GM12875 (cell line): ENCODE data around the gene PGLYRP4.

ENCODE experiments used
- H3K4me3 ChIP-seq: one replicate; pipeline ENCODE4 v1.5.1; 2011; ENCODE audit warnings: low read depth, low read length, control low read depth
- TF ChIP-seq, protein P1 (sequence below): IDR thresholded peaks from 2 replicates; pipeline ENCODE4 v1.5.1; 2011; ENCODE audit warnings: low read depth, mild to moderate bottlenecking, control low read depth, inconsistent platforms, low read length, moderate library complexity, borderline replicate concordance; ENCODE audit not compliant: insufficient read depth

PGLYRP4 gene

GRCh38 chr1:153374071-153374470, 25.4 kb upstream of the PGLYRP4 start:
- TF ChIP-seq, protein P1, sequence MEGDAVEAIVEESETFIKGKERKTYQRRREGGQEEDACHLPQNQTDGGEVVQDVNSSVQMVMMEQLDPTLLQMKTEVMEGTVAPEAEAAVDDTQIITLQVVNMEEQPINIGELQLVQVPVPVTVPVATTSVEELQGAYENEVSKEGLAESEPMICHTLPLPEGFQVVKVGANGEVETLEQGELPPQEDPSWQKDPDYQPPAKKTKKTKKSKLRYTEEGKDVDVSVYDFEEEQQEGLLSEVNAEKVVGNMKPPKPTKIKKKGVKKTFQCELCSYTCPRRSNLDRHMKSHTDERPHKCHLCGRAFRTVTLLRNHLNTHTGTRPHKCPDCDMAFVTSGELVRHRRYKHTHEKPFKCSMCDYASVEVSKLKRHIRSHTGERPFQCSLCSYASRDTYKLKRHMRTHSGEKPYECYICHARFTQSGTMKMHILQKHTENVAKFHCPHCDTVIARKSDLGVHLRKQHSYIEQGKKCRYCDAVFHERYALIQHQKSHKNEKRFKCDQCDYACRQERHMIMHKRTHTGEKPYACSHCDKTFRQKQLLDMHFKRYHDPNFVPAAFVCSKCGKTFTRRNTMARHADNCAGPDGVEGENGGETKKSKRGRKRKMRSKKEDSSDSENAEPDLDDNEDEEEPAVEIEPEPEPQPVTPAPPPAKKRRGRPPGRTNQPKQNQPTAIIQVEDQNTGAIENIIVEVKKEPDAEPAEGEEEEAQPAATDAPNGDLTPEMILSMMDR = no peak
- H3K4me3 ChIP-seq = no peak overlapping the region

DNA sequence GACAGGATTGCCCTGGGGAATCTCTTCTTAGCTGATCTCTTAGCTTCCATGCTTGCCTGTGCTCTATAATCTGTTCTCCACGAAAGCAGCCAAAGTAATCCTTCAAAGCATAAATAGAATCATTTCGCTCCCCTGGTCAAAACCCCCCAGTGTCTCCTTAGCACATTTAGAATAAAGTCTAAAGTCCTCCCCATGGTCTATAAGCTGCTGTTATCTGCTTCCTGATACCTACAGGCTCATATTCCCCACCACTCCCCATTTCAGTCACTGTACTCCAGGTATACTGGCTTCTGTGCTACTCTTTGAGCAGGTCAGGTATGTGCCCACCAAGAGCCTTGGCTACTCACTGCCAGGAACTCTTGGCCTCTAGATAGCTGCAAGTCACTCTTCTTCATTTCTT, 23.9 kb upstream of the PGLYRP4 start:
- no peak overlapping the region for H3K4me3 ChIP-seq
- TF ChIP-seq, protein P1 = no peak

- no peak overlapping the region for H3K4me3 ChIP-seq
- TF ChIP-seq, protein P1 = no peak
These were observed 22.6 kb upstream of the PGLYRP4 start for GRCh38 chr1:153371231-153371630.

- H3K4me3 ChIP-seq = no peak overlapping the region
- TF ChIP-seq, protein P1 = no peak
These were observed 21.5 kb upstream of the PGLYRP4 start for GRCh38 chr1:153370146-153370545.

GRCh38 chr1:153368495-153368894, 19.9 kb upstream of the PGLYRP4 start:
- TF ChIP-seq, protein P1 = no peak
- H3K4me3 ChIP-seq = no peak overlapping the region

DNA sequence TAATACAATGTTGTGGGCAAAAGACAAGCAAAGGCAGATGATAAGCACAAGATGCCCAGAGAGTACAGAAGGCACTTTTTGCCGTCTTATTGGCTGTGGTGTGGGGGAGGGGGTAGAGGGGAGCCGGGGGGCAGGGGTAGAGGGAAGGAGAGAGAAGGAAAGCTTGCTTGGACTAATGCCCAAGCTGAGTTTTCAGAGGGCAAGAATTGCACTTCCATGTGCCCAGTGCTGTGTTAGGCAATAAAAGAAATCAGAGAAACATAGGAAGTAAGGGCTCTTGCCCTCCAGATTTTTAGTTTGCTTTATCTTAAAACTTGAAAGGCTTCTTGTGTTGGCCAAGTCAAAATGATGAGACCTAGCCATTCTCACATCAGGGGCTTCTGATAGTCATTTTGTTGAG, 18.4 kb upstream of the PGLYRP4 start:
- no peak overlapping the region for H3K4me3 ChIP-seq
- TF ChIP-seq, protein P1 = no peak

- no peak overlapping the region for H3K4me3 ChIP-seq
- TF ChIP-seq, protein P1 = no peak
These were observed 17.6 kb upstream of the PGLYRP4 start for GRCh38 chr1:153366261-153366660.
